ENCODE data around the gene NXNL1. TPM values are rescaled to one million over a fixed set of nuclear protein-coding genes. Genes with fewer than 3 reads are reported as not detected.

NXNL1 gene
- total RNA-seq, 4 donors from 2014 or later: not detected

DNA sequence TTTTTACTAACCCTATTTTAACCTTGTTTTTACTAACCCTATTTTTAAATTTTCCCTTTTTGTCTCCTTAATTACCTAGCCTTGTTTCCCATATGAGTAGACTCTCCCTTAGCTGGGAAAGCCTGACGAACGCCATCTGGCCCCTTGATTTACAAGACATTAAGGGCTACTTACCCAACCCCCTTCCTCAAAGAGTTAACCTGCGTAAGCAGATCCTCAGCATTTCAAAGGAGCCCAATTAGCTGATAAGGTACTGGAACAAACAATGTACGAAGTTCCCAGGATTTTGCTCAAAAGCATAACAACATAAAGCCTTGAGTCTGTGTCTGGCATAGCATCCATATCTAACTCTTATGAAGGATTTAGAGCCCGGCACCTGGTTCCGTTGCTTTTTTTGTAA lies 45.6 kb downstream of the NXNL1 start:
- Histone ChIP-seq H3K36me3 (no peaks in the 10 kb centered on the region), H3K9me3 (no peaks in the 10 kb centered on the region), H3K4me1 (peaks cover 0 to 10% of the 10 kb centered on the region in 2 donors), H3K27me3 (no peaks in the 10 kb centered on the region), H3K27ac (peak overlapping the region; percentile 77 to 84), H3K4me3 (peak overlapping the region in 1 of 2 donors; percentile 10)
- peak; percentile 57 to 84 for DNase-seq
- intact Hi-C loops (cut with DNase I; ENCODE audit: low total_unique reads): no loop called here
- TF ChIP-seq CTCF (IDR thresholded peaks at IDR 0.05) (no peak), POLR2A (IDR thresholded peaks at IDR 0.05) (no peak)

- no peaks in the 10 kb centered on the region for H3K9me3 ChIP-seq
- intact Hi-C loops (cut with DNase I; ENCODE audit: low total_unique reads): no loop called here
- H3K27me3 ChIP-seq: no peaks in the 10 kb centered on the region
- no peak for DNase-seq
- H3K4me3 ChIP-seq: no peak overlapping the region
- H3K4me1 ChIP-seq: peaks cover 0 to 10% of the 10 kb centered on the region in 2 donors
- no peak for TF ChIP-seq CTCF (IDR thresholded peaks at IDR 0.05)
- no peak for TF ChIP-seq POLR2A (IDR thresholded peaks at IDR 0.05)
- H3K27ac ChIP-seq: peak overlapping the region; percentile 77 to 84
- no peaks in the 10 kb centered on the region for H3K36me3 ChIP-seq
Observed at GRCh38 chr19:17414097-17414496, 46.6 kb downstream of the NXNL1 start.

DNA sequence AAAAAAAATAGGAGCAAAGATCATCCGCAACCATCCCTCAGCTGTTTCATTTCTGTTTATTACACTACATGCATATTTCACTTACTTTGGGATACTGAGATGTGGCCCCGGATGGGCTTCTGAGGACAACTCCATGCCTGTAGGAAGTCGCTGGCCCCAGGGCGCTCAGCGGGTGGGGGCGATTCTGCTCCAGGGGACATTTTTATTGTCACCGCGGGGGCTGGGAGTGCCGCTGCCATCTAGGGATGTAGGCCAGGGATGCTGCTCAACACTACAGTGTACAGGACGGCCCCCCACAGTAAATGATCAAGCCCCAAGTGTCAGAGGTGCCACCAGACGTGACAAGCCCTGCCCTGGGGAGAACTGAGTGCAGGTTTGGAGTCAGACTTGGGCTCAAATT lies 48.9 kb downstream of the NXNL1 start:
- H3K4me3 ChIP-seq: no peak overlapping the region
- H3K36me3 ChIP-seq: no peaks in the 10 kb centered on the region
- H3K9me3 ChIP-seq: no peaks in the 10 kb centered on the region
- DNase-seq: no peak
- TF ChIP-seq POLR2A (IDR thresholded peaks at IDR 0.05): no peak
- no peak for TF ChIP-seq CTCF (IDR thresholded peaks at IDR 0.05)
- peak overlapping the region; percentile 75 to 77 for H3K27ac ChIP-seq
- intact Hi-C loops (cut with DNase I; ENCODE audit: low total_unique reads): no loop called here
- no peaks in the 10 kb centered on the region for H3K27me3 ChIP-seq
- peaks cover 0 to 10% of the 10 kb centered on the region in 2 donors for H3K4me1 ChIP-seq

GRCh38 chr19:17409990-17410389 lies 50.7 kb downstream of the NXNL1 start:
- Histone ChIP-seq H3K9me3 (no peaks in the 10 kb centered on the region), H3K27ac (peak overlapping the region in 1 of 2 donors; percentile 39), H3K27me3 (no peaks in the 10 kb centered on the region), H3K4me1 (peaks cover 0 to 10% of the 10 kb centered on the region in 2 donors), H3K4me3 (no peak overlapping the region), H3K36me3 (no peaks in the 10 kb centered on the region)
- peak; percentile 76 to 81 for DNase-seq
- intact Hi-C loops (cut with DNase I; ENCODE audit: low total_unique reads): no loop called here
- no peak for TF ChIP-seq POLR2A (IDR thresholded peaks at IDR 0.05)
- no peak for TF ChIP-seq CTCF (IDR thresholded peaks at IDR 0.05)

DNA sequence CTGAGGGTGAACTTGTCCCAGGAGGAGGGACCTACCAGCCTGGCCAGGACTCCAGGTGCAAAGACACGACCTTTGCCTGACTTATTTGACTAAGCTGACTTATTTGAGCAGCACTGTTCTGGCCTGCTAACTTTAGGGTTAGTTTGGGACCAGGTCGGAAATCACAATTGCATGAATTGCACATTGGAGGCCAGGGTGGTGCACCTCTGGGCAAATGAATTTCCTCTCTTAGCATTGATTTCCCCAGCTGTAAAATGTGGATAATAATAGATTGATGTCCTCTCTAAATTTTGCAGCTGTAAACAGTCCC lies 53.9 kb downstream of the NXNL1 start:
- peak overlapping the region in 1 of 2 donors; percentile 48 for H3K4me3 ChIP-seq
- TF ChIP-seq POLR2A (IDR thresholded peaks at IDR 0.05): no peak
- peak overlapping the region; percentile 74 to 87 for H3K27ac ChIP-seq
- DNase-seq: no peak
- H3K36me3 ChIP-seq: no peaks in the 10 kb centered on the region
- no peaks in the 10 kb centered on the region for H3K27me3 ChIP-seq
- peaks cover 0 to 3% of the 10 kb centered on the region in 2 donors for H3K4me1 ChIP-seq
- intact Hi-C loops (cut with DNase I; ENCODE audit: low total_unique reads): no loop called here
- no peaks in the 10 kb centered on the region for H3K9me3 ChIP-seq

Data from uterus (tissue), 4 donors.